Lung (tissue), 12 donors: ENCODE measurements around the gene MDFIC. TPM values are rescaled to one million over a fixed set of nuclear protein-coding genes. Genes with fewer than 3 reads are reported as not detected.

Source experiments
- ATAC-seq: fragments of 200-7000 bp; cut with Tn5 transposase; one replicate; pipeline ENCODE4 v1.9.1; 2020; ENCODE audit warnings: moderate number of reproducible peaks; ENCODE audit not compliant: insufficient read depth, low FRiP score
- DNase-seq, 3 donors: peaks; one replicate each; pipeline ENCODE4 v3.0.0-alpha.2; 2013 to 2017
- H3K27ac ChIP-seq, 2 donors: one replicate each; pipeline ENCODE4 v1.5.1; 2013; ENCODE audit warnings: mild to moderate bottlenecking in 2 of 2, moderate library complexity in 2 of 2, control low read depth in 1 of 2, inconsistent platforms in 1 of 2, low read depth in 1 of 2, low read length in 1 of 2
- H3K27me3 ChIP-seq, 3 donors: one replicate each; pipeline ENCODE4 v1.5.1; 2013; ENCODE audit warnings: low read length in 2 of 3; ENCODE audit not compliant: control insufficient read depth in 3 of 3, insufficient read depth in 3 of 3
- H3K36me3 ChIP-seq, 4 donors: one replicate each; pipeline ENCODE4 v1.5.1; 2013; ENCODE audit warnings: low read length in 4 of 4, mild to moderate bottlenecking in 1 of 4, moderate library complexity in 1 of 4; ENCODE audit not compliant: control insufficient read depth in 4 of 4, insufficient read depth in 4 of 4
- H3K4me1 ChIP-seq, 5 donors: one replicate each; pipeline ENCODE4 v1.5.1; 2013; ENCODE audit warnings: low read length in 5 of 5, mild to moderate bottlenecking in 2 of 5, moderate library complexity in 1 of 5; ENCODE audit not compliant: control insufficient read depth in 5 of 5, insufficient read depth in 5 of 5
- H3K4me3 ChIP-seq: one replicate; pipeline ENCODE4 v1.5.1; 2013; ENCODE audit warnings: mild to moderate bottlenecking, control low read depth, moderate library complexity
- H3K9ac ChIP-seq, 2 donors: one replicate each; pipeline ENCODE4 v1.5.1; 2013; ENCODE audit warnings: low read length in 2 of 2, control low read depth in 1 of 2; ENCODE audit not compliant: insufficient read depth in 1 of 2
- H3K9me3 ChIP-seq, 4 donors: one replicate each; pipeline ENCODE4 v1.5.1; 2013; ENCODE audit warnings: low read length in 3 of 4, mild to moderate bottlenecking in 1 of 4, moderate library complexity in 1 of 4; ENCODE audit not compliant: control insufficient read depth in 4 of 4, insufficient read depth in 3 of 4
- WGBS, 2 donors: extraction: QIAGEN DNeasy Blood & Tissue Kit; methylation state at CpG; one replicate each; pipeline ENCODE4 v1.1.7; 2013; 5-methylcytosine and 5-hydroxymethylcytosine counted together
- polyA plus RNA-seq, 2 donors: library from polyadenylated mRNA; stranded (reverse); fragments of 200-250 nt; gene quantifications; one replicate each; pipeline ENCODE4 v1.2.1, GENCODE V29; 2013
- total RNA-seq, 2 donors: library from RNA; depleted of rRNA in 1 of 2; stranded (reverse); fragments of >200 nt in 1 of 2; gene quantifications; one replicate each; pipeline ENCODE4 v1.2.1, GENCODE V29; 2014 to 2021
- TF ChIP-seq, protein P1 (sequence below): IDR thresholded peaks from 2 replicates; pipeline ENCODE4 v1.5.1; 2012; ENCODE audit warnings: mild to moderate bottlenecking; ENCODE audit errors: control extremely low read depth, extremely low read depth
- donor health status: control.
- donor health status: control.
- donor health status: Bipolar disorder and iron deficiency.
- donor health status: healthy.
- donor health status: DM: yes; HTN: yes; CAD: no.

Gene MDFIC
- total and polyA plus RNA-seq, 4 donors, result 13.3 to 55.5 (median 25.5) TPM

DNA sequence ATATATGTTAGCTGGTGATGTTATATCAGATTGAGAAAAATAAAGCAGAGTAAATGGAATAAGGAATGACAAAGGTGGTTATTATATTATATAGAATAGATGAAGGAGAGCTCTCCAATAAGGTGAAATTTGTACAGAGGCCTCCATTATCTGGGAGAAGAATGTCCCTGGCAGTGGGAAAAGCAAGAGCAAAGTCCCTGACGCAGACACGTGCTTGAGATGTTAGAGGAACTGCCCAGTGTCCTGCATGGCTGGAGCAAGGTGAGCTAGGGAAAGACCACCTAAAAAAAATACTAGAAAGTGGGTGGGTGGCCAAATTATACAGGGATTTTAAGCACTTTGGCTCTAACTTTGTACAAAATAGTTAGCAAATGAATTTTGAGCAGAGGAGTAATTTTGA, 120.7 kb downstream of the MDFIC start:
- ATAC-seq, result no peak
- TF ChIP-seq, protein P1, sequence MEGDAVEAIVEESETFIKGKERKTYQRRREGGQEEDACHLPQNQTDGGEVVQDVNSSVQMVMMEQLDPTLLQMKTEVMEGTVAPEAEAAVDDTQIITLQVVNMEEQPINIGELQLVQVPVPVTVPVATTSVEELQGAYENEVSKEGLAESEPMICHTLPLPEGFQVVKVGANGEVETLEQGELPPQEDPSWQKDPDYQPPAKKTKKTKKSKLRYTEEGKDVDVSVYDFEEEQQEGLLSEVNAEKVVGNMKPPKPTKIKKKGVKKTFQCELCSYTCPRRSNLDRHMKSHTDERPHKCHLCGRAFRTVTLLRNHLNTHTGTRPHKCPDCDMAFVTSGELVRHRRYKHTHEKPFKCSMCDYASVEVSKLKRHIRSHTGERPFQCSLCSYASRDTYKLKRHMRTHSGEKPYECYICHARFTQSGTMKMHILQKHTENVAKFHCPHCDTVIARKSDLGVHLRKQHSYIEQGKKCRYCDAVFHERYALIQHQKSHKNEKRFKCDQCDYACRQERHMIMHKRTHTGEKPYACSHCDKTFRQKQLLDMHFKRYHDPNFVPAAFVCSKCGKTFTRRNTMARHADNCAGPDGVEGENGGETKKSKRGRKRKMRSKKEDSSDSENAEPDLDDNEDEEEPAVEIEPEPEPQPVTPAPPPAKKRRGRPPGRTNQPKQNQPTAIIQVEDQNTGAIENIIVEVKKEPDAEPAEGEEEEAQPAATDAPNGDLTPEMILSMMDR, result no peak
- H3K36me3 ChIP-seq, result no peaks in the 10 kb centered on the region
- no peak for DNase-seq
- H3K9me3 ChIP-seq, result no peaks in the 10 kb centered on the region
- H3K9ac ChIP-seq, result no peak overlapping the region
- no peak overlapping the region for H3K4me3 ChIP-seq
- no peak overlapping the region for H3K27ac ChIP-seq
- H3K27me3 ChIP-seq, result no peaks in the 10 kb centered on the region
- peaks cover 0 to 3% (median 0%) of the 10 kb centered on the region in 5 donors for H3K4me1 ChIP-seq
- WGBS, 2 donors, result 40 to 73% methylated on average over 2 of the region's 2 CpGs

DNA sequence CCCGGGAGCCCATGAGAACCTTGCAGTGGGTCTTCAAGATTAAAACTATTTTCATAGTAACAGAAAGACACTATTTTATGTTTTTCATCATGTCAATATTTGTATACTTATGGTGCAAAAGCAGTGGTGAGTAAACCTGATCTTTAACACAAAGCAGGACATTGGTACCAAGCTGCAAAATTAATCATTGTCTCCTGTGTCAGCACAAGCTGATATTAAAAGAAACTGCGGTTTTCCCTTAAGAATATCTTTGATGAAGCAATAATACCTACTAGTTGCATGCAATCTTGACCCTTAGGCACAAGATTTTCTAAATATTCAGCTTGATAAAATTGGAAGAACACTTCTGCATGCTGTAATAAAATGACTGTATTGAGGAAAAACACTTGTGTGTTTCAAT, 121.7 kb downstream of the MDFIC start:
- Histone ChIP-seq H3K9ac (no peak overlapping the region), H3K27me3 (no peaks in the 10 kb centered on the region), H3K36me3 (no peaks in the 10 kb centered on the region), H3K27ac (no peak overlapping the region), H3K4me1 (no peaks in the 10 kb centered on the region), H3K4me3 (no peak overlapping the region), H3K9me3 (no peaks in the 10 kb centered on the region)
- DNase-seq, result no peak
- WGBS, 2 donors, result 36 to 58% methylated on average over 2 of the region's 2 CpGs
- ATAC-seq, result no peak
- TF ChIP-seq, protein P1, result no peak

DNA sequence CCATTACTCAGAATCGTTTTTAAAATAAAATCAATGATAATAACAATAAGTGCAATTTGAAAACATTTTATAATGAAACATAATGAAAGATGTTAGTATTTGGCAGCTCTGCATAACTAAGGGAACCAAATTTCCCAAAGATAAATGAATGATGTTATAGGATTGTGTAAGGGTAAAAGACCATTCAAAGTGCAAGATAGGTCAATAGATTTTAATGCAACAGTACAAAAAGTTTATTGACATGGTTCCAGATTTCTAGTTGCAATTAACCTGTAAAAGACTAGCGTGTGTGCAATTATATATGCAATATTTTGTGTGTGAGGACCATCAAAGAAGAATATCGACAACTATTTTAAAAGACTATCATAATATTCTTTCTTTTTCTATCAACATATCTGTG, 122.3 kb downstream of the MDFIC start:
- Histone ChIP-seq H3K4me3 (no peak overlapping the region), H3K27me3 (no peaks in the 10 kb centered on the region), H3K4me1 (no peaks in the 10 kb centered on the region), H3K9me3 (peaks cover 0 to 2% (median 0%) of the 10 kb centered on the region in 4 donors), H3K27ac (no peak overlapping the region), H3K36me3 (no peaks in the 10 kb centered on the region), H3K9ac (no peak overlapping the region)
- DNase-seq (no peak), ATAC-seq (no peak)
- TF ChIP-seq, protein P1, result no peak
- WGBS, 2 donors, result 65 to 73% methylated on average over 3 of the region's 3 CpGs
